Ishikawa (cell line): Measurements from ENCODE around the gene GID8.

ENCODE experiments used
- CEBPB ChIP-seq: IDR thresholded peaks from 2 replicates; pipeline ENCODE4 v1.6.1; 2012
- CREB1 ChIP-seq: IDR thresholded peaks from 2 replicates; pipeline ENCODE4 v1.6.1; 2012; ENCODE audit warnings: low read depth
- RAD21 ChIP-seq: IDR thresholded peaks from 2 replicates; pipeline ENCODE4 v1.6.1; 2012; ENCODE audit warnings: low read depth
- TAF1 ChIP-seq: IDR thresholded peaks from 2 replicates; pipeline ENCODE4 v1.6.1; 2012; ENCODE audit warnings: low read depth, mild to moderate bottlenecking
- USF1 ChIP-seq: IDR thresholded peaks from 2 replicates; pipeline ENCODE4 v1.6.1; 2012
- TF ChIP-seq, protein P1 (sequence below): IDR thresholded peaks from 2 replicates; pipeline ENCODE4 v1.6.1; 2012; ENCODE audit warnings: low read depth, mild to moderate bottlenecking
- TF ChIP-seq, protein P2 (sequence below): IDR thresholded peaks from 2 replicates; pipeline ENCODE4 v1.6.1; 2012

GRCh38 chr20:62985444-62985778 is 47.5 kb downstream of the GID8 start:
- TF ChIP-seq TAF1 (no peak), CEBPB (no peak), USF1 (no peak), CREB1 (no peak), RAD21 (no peak)
- TF ChIP-seq, protein P1, sequence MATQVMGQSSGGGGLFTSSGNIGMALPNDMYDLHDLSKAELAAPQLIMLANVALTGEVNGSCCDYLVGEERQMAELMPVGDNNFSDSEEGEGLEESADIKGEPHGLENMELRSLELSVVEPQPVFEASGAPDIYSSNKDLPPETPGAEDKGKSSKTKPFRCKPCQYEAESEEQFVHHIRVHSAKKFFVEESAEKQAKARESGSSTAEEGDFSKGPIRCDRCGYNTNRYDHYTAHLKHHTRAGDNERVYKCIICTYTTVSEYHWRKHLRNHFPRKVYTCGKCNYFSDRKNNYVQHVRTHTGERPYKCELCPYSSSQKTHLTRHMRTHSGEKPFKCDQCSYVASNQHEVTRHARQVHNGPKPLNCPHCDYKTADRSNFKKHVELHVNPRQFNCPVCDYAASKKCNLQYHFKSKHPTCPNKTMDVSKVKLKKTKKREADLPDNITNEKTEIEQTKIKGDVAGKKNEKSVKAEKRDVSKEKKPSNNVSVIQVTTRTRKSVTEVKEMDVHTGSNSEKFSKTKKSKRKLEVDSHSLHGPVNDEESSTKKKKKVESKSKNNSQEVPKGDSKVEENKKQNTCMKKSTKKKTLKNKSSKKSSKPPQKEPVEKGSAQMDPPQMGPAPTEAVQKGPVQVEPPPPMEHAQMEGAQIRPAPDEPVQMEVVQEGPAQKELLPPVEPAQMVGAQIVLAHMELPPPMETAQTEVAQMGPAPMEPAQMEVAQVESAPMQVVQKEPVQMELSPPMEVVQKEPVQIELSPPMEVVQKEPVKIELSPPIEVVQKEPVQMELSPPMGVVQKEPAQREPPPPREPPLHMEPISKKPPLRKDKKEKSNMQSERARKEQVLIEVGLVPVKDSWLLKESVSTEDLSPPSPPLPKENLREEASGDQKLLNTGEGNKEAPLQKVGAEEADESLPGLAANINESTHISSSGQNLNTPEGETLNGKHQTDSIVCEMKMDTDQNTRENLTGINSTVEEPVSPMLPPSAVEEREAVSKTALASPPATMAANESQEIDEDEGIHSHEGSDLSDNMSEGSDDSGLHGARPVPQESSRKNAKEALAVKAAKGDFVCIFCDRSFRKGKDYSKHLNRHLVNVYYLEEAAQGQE = no peak
- TF ChIP-seq, protein P2, sequence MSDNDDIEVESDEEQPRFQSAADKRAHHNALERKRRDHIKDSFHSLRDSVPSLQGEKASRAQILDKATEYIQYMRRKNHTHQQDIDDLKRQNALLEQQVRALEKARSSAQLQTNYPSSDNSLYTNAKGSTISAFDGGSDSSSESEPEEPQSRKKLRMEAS = no peak
